ENCODE data around the gene CTNNAL1. TPM values are rescaled to one million over a fixed set of nuclear protein-coding genes. Genes with fewer than 3 reads are reported as not detected.
A peak's percentile ranks its signal among the peaks of the same experiment; 100 is the strongest.

CTNNAL1 gene
- total and polyA plus RNA-seq, 9 of the 15 experiments (the other 6 are each of a cell fraction or from before 2014, with no cell fraction given) = 23.2 to 78.0 (median 46.7) TPM

DNA sequence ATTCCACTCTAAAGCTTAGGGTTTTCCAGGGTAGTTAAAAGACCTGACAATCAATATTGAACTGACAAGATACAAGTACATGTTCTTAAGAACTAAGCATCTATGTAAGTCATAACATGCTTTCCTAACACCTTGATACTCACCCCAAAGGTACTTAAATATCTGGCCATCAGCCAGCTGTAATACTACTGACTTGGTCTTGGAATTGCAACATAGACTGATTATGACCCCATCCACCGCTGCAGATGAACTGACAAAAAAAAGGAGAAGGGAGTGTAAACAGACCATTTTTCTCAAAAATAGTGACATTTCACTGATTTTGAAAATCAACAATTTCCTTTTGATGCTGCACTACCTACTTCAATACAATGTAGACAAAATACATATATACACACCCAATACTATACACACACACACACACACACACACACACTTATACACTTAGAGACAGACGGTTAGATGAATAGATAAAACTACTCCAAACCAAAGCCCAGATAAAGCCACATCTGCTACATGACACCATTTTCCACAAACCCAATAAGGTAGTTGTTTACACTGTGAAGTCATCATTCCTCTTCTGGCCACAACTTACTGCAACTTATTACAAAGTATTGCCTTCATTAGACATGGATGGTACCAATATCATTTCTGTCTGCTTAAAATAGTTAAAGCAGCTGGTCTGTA is 109.7 kb downstream of the CTNNAL1 start (continued):
- no peak for TF ChIP-seq NR1H2 (CRISPR knock-in tag; IDR thresholded peaks at IDR 0.05)
- TF ChIP-seq POU5F1 (IDR thresholded peaks at IDR 0.05; ENCODE audit: borderline replicate concordance, low read depth, low read length, partially characterized antibody) = no peak
- no peak for TF ChIP-seq RBM17 (IDR thresholded peaks at IDR 0.05; ENCODE audit: borderline replicate concordance, low read depth, low read length)
- peak; percentile 62; the same call in 1 of the 2 replicates for TF ChIP-seq SMAD4 (CRISPR knock-in tag; conservative IDR thresholded peaks at IDR 0.05)
- no peak for TF ChIP-seq RNF2 (IDR thresholded peaks at IDR 0.05)
- no peak for TF ChIP-seq CHD2 (IDR thresholded peaks at IDR 0.05; ENCODE audit: low read depth, low read length)
- no peak for TF ChIP-seq KAT8 (IDR thresholded peaks at IDR 0.05; ENCODE audit: low read depth)
- no peak for TF ChIP-seq ZKSCAN8 (CRISPR knock-in tag; IDR thresholded peaks at IDR 0.05)
- no peak for TF ChIP-seq PYGO2 (tag; IDR thresholded peaks at IDR 0.05)
- TF ChIP-seq TRIM24 (IDR thresholded peaks at IDR 0.05) = peak in 1 of 2 experiments; percentile 67; a peak in 1 of 4 replicates
- TF ChIP-seq, protein P1, sequence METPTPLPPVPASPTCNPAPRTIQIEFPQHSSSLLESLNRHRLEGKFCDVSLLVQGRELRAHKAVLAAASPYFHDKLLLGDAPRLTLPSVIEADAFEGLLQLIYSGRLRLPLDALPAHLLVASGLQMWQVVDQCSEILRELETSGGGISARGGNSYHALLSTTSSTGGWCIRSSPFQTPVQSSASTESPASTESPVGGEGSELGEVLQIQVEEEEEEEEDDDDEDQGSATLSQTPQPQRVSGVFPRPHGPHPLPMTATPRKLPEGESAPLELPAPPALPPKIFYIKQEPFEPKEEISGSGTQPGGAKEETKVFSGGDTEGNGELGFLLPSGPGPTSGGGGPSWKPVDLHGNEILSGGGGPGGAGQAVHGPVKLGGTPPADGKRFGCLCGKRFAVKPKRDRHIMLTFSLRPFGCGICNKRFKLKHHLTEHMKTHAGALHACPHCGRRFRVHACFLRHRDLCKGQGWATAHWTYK (CRISPR knock-in tag; IDR thresholded peaks at IDR 0.05) = no peak
- TF ChIP-seq HIVEP1 (CRISPR knock-in tag; IDR thresholded peaks at IDR 0.05) = no peak
- TF ChIP-seq, protein P2, sequence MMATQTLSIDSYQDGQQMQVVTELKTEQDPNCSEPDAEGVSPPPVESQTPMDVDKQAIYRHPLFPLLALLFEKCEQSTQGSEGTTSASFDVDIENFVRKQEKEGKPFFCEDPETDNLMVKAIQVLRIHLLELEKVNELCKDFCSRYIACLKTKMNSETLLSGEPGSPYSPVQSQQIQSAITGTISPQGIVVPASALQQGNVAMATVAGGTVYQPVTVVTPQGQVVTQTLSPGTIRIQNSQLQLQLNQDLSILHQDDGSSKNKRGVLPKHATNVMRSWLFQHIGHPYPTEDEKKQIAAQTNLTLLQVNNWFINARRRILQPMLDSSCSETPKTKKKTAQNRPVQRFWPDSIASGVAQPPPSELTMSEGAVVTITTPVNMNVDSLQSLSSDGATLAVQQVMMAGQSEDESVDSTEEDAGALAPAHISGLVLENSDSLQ (IDR thresholded peaks at IDR 0.05) = peak; percentile 34; the same call in 1 of the 2 replicates
- no peak for TF ChIP-seq STAG1 (CRISPR knock-in tag; IDR thresholded peaks at IDR 0.05; ENCODE audit: borderline replicate concordance)
- peak; percentile 87 for TF ChIP-seq DPF2 (IDR thresholded peaks at IDR 0.05)
- TF ChIP-seq, protein P3, sequence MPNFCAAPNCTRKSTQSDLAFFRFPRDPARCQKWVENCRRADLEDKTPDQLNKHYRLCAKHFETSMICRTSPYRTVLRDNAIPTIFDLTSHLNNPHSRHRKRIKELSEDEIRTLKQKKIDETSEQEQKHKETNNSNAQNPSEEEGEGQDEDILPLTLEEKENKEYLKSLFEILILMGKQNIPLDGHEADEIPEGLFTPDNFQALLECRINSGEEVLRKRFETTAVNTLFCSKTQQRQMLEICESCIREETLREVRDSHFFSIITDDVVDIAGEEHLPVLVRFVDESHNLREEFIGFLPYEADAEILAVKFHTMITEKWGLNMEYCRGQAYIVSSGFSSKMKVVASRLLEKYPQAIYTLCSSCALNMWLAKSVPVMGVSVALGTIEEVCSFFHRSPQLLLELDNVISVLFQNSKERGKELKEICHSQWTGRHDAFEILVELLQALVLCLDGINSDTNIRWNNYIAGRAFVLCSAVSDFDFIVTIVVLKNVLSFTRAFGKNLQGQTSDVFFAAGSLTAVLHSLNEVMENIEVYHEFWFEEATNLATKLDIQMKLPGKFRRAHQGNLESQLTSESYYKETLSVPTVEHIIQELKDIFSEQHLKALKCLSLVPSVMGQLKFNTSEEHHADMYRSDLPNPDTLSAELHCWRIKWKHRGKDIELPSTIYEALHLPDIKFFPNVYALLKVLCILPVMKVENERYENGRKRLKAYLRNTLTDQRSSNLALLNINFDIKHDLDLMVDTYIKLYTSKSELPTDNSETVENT (CRISPR knock-in tag; IDR thresholded peaks at IDR 0.05) = no peak
- no peak for TF ChIP-seq TGIF2 (CRISPR knock-in tag; IDR thresholded peaks at IDR 0.05)
- TF ChIP-seq, protein P4, sequence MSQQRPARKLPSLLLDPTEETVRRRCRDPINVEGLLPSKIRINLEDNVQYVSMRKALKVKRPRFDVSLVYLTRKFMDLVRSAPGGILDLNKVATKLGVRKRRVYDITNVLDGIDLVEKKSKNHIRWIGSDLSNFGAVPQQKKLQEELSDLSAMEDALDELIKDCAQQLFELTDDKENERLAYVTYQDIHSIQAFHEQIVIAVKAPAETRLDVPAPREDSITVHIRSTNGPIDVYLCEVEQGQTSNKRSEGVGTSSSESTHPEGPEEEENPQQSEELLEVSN (IDR thresholded peaks at IDR 0.05; ENCODE audit: borderline replicate concordance in 1 of 2, extremely low read depth in 1 of 2, insufficient read depth in 1 of 2, insufficient read length in 1 of 2, low read depth in 1 of 2, low read length in 1 of 2, poor library complexity in 1 of 2, severe bottlenecking in 1 of 2) = no peak
- TF ChIP-seq ILF3 (IDR thresholded peaks at IDR 0.05; ENCODE audit: borderline replicate concordance) = no peak
- TF ChIP-seq SIN3B (IDR thresholded peaks at IDR 0.05; ENCODE audit: low read depth) = no peak
- TF ChIP-seq, protein P5, sequence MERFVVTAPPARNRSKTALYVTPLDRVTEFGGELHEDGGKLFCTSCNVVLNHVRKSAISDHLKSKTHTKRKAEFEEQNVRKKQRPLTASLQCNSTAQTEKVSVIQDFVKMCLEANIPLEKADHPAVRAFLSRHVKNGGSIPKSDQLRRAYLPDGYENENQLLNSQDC (CRISPR knock-in tag; IDR thresholded peaks at IDR 0.05) = no peak
- TF ChIP-seq HNRNPLL (IDR thresholded peaks at IDR 0.05; ENCODE audit: low read depth, low read length, poor library complexity, severe bottlenecking) = no peak
- no peak for TF ChIP-seq NR2C2 (CRISPR knock-in tag; IDR thresholded peaks at IDR 0.05)
- peak; percentile 26; the same call in 1 of the 2 replicates for TF ChIP-seq NR2C2 (tag; IDR thresholded peaks at IDR 0.05)
